ENCODE results near the gene ADI1.

ADI1 gene

DNA sequence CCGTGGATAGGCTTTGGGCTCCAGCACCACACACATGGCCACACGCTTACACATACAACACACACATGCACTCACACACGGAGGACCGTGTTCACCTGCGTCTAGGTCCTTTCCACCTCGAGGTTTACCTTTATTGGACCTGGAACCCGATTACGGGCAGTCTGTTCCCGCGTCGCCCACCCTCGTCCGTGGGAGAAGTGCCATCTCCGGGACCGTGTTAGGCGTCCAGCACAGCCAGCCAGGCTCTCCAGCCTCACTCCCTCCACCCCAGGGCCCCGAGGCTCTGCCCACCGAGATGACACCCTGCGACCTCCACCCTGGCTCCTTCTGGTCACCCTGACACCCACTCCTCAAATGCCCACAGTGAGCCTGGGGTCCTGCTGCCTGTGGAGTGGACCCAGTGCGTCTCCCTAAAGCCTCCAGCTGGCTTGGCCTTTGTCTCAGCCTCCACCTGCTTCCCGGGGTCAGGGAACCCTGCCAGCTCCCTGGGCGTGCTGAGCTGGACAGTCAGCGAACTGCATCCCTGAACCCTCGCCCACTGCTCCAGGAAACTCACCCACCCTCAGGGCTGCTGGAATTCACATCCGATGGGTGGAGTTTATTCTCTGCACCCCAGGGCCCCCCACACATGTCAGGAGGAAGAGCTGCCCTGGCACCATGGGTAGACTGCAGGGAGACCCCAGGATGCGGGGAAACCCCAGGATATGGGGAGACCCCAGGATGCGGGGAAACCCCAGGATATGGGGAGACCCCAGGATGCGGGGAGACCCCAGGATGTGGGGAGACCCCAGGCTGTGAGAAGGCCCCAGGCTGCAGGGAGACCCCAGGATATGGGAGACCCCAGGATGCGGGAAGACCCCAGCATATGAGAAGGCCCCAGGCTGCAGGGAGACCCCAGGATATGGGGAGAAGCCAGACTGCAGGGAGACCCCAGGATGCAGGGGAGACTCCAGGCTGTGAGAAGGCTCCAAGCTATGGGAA is 33.0 kb downstream of the ADI1 start:
- H3K27me3 ChIP-seq (ENCODE audit: insufficient read depth, poor library complexity, severe bottlenecking), result no peaks in the 10 kb centered on the region
- no peak for TF ChIP-seq POLR2AphosphoS5 (IDR thresholded peaks at IDR 0.05; ENCODE audit: low read depth)
- no peak for TF ChIP-seq REST (IDR thresholded peaks at IDR 0.05; ENCODE audit: insufficient replicate concordance, low read depth)
- no peak for TF ChIP-seq SPI1 (IDR thresholded peaks at IDR 0.05; ENCODE audit: borderline replicate concordance, low read depth)
- TF ChIP-seq GABPA (IDR thresholded peaks at IDR 0.05; ENCODE audit: low read depth), result no peak
- TF ChIP-seq, protein P1, sequence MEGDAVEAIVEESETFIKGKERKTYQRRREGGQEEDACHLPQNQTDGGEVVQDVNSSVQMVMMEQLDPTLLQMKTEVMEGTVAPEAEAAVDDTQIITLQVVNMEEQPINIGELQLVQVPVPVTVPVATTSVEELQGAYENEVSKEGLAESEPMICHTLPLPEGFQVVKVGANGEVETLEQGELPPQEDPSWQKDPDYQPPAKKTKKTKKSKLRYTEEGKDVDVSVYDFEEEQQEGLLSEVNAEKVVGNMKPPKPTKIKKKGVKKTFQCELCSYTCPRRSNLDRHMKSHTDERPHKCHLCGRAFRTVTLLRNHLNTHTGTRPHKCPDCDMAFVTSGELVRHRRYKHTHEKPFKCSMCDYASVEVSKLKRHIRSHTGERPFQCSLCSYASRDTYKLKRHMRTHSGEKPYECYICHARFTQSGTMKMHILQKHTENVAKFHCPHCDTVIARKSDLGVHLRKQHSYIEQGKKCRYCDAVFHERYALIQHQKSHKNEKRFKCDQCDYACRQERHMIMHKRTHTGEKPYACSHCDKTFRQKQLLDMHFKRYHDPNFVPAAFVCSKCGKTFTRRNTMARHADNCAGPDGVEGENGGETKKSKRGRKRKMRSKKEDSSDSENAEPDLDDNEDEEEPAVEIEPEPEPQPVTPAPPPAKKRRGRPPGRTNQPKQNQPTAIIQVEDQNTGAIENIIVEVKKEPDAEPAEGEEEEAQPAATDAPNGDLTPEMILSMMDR (IDR thresholded peaks at IDR 0.05; ENCODE audit: insufficient read depth, low read length), result no peak
- no peak overlapping the region for H3K27ac ChIP-seq (replicated peaks)
- no peak overlapping the region for H3K4me3 ChIP-seq (replicated peaks; ENCODE audit: insufficient read depth, low read length)
- no peak for DNase-seq (ENCODE audit: low read depth in 1 of 2, low spot score in 1 of 2)

- Histone ChIP-seq H3K27ac (replicated peaks) (no peak overlapping the region), H3K4me3 (replicated peaks; ENCODE audit: insufficient read depth, low read length) (no peak overlapping the region), H3K27me3 (ENCODE audit: insufficient read depth, poor library complexity, severe bottlenecking) (no peaks in the 10 kb centered on the region)
- TF ChIP-seq, protein P1 (IDR thresholded peaks at IDR 0.05; ENCODE audit: insufficient read depth, low read length), result no peak
- no peak for TF ChIP-seq SPI1 (IDR thresholded peaks at IDR 0.05; ENCODE audit: borderline replicate concordance, low read depth)
- no peak for TF ChIP-seq POLR2AphosphoS5 (IDR thresholded peaks at IDR 0.05; ENCODE audit: low read depth)
- no peak for TF ChIP-seq REST (IDR thresholded peaks at IDR 0.05; ENCODE audit: insufficient replicate concordance, low read depth)
- no peak for TF ChIP-seq GABPA (IDR thresholded peaks at IDR 0.05; ENCODE audit: low read depth)
- DNase-seq (ENCODE audit: low read depth in 1 of 2, low spot score in 1 of 2), result no peak
Observed at GRCh38 chr2:3485166-3485565, 34.2 kb downstream of the ADI1 start.

- H3K27ac ChIP-seq (replicated peaks), result no peak overlapping the region
- DNase-seq (ENCODE audit: low read depth in 1 of 2, low spot score in 1 of 2), result no peak
- TF ChIP-seq REST (IDR thresholded peaks at IDR 0.05; ENCODE audit: insufficient replicate concordance, low read depth), result no peak
- TF ChIP-seq SPI1 (IDR thresholded peaks at IDR 0.05; ENCODE audit: borderline replicate concordance, low read depth), result no peak
- TF ChIP-seq POLR2AphosphoS5 (IDR thresholded peaks at IDR 0.05; ENCODE audit: low read depth), result no peak
- TF ChIP-seq, protein P1 (IDR thresholded peaks at IDR 0.05; ENCODE audit: insufficient read depth, low read length), result no peak
- TF ChIP-seq GABPA (IDR thresholded peaks at IDR 0.05; ENCODE audit: low read depth), result no peak
- H3K27me3 ChIP-seq (ENCODE audit: insufficient read depth, poor library complexity, severe bottlenecking), result no peaks in the 10 kb centered on the region
- no peak overlapping the region for H3K4me3 ChIP-seq (replicated peaks; ENCODE audit: insufficient read depth, low read length)
Observed at GRCh38 chr2:3483986-3484960, 35.1 kb downstream of the ADI1 start.

Measured in HL-60 (cell line).